ENCODE measurements around the gene MEG3. TPM values are rescaled to one million over a fixed set of nuclear protein-coding genes. Genes with fewer than 3 reads are reported as not detected.

MEG3 gene
- total RNA-seq = 1 to 10 TPM; 1.0 to 6.6 (median 1.9) TPM
- total RNA-seq (2013) = 0.32 TPM

- no peaks in the 10 kb centered on the region for H3K36me3 ChIP-seq (ENCODE audit: control insufficient read depth, insufficient read depth, low read length)
- Mint-ChIP-seq H3K36me3 (no peaks in the 10 kb centered on the region), H3K27ac (no peak within 1 kb of the TSS), H3K4me1 (peaks cover 0 to 7% of the 10 kb centered on the region in 2 donors), H3K4me3 (no peak within 1 kb of the TSS), H3K27me3 (ENCODE audit: low read depth in 2 of 2) (peaks cover 30 to 43% of the 10 kb centered on the region in 2 donors), H3K9me3 (peaks cover 0 to 3% of the 10 kb centered on the region in 2 donors)
- 48% methylated on average over 39 of the region's 39 CpGs for WGBS (ENCODE audit: insufficient coverage)
- H3K27me3 ChIP-seq (ENCODE audit: control insufficient read depth, insufficient read depth, low read length) = peaks cover 3% of the 10 kb centered on the region
- TF ChIP-seq CTCF (IDR thresholded peaks at IDR 0.05) = no peak
- H3K9me3 ChIP-seq (ENCODE audit: control insufficient read depth, insufficient read depth, low read length) = peaks cover 4% of the 10 kb centered on the region
- no peak for DNase-seq
- no peak for ATAC-seq
- no peak within 1 kb of the TSS for H3K4me3 ChIP-seq (ENCODE audit: low read length)
- no peaks in the 10 kb centered on the region for H3K4me1 ChIP-seq (ENCODE audit: control insufficient read depth, insufficient read depth, low read length)
- intact Hi-C loops (cut with micrococcal nuclease) = no loop called here
- H3K27ac ChIP-seq (ENCODE audit: low read length) = no peak within 1 kb of the TSS
Observed at GRCh38 chr14:100825713-100826331, at the start of gene MEG3. Gene MEG3 (plus strand): TSS chr14:100826118.

GRCh38 chr14:100776681-100777365 is 49.1 kb upstream of the MEG3 start:
- Mint-ChIP-seq H3K4me3 (no peak overlapping the region), H3K9me3 (no peaks in the 10 kb centered on the region), H3K27ac (no peak overlapping the region), H3K36me3 (no peaks in the 10 kb centered on the region), H3K4me1 (no peaks in the 10 kb centered on the region), H3K27me3 (ENCODE audit: low read depth in 2 of 2) (peaks cover 0 to 6% of the 10 kb centered on the region in 2 donors)
- Histone ChIP-seq H3K27me3 (ENCODE audit: control insufficient read depth, insufficient read depth, low read length) (no peaks in the 10 kb centered on the region), H3K9me3 (ENCODE audit: control insufficient read depth, insufficient read depth, low read length) (no peaks in the 10 kb centered on the region), H3K4me3 (ENCODE audit: low read length) (no peak overlapping the region), H3K36me3 (ENCODE audit: control insufficient read depth, insufficient read depth, low read length) (no peaks in the 10 kb centered on the region), H3K4me1 (ENCODE audit: control insufficient read depth, insufficient read depth, low read length) (no peaks in the 10 kb centered on the region), H3K27ac (ENCODE audit: low read length) (no peak overlapping the region)
- 83% methylated on average over 13 of the region's 14 CpGs for WGBS (ENCODE audit: insufficient coverage)
- intact Hi-C loops (cut with micrococcal nuclease) = no loop called here
- TF ChIP-seq CTCF (IDR thresholded peaks at IDR 0.05) = no peak
- DNase-seq (no peak), ATAC-seq (no peak)

- H3K4me3 ChIP-seq (ENCODE audit: low read length) = no peak overlapping the region
- H3K27ac ChIP-seq (ENCODE audit: low read length) = no peak overlapping the region
- Mint-ChIP-seq H3K4me3 (no peak overlapping the region), H3K4me1 (no peaks in the 10 kb centered on the region), H3K9me3 (no peaks in the 10 kb centered on the region), H3K36me3 (no peaks in the 10 kb centered on the region), H3K27ac (no peak overlapping the region), H3K27me3 (ENCODE audit: low read depth in 2 of 2) (peaks cover 0 to 6% of the 10 kb centered on the region in 2 donors)
- H3K9me3 ChIP-seq (ENCODE audit: control insufficient read depth, insufficient read depth, low read length) = no peaks in the 10 kb centered on the region
- TF ChIP-seq CTCF (IDR thresholded peaks at IDR 0.05) = no peak
- H3K4me1 ChIP-seq (ENCODE audit: control insufficient read depth, insufficient read depth, low read length) = no peaks in the 10 kb centered on the region
- H3K36me3 ChIP-seq (ENCODE audit: control insufficient read depth, insufficient read depth, low read length) = no peaks in the 10 kb centered on the region
- 84% methylated on average over 11 of the region's 11 CpGs for WGBS (ENCODE audit: insufficient coverage)
- H3K27me3 ChIP-seq (ENCODE audit: control insufficient read depth, insufficient read depth, low read length) = no peaks in the 10 kb centered on the region
- ATAC-seq = no peak
- intact Hi-C loops (cut with micrococcal nuclease) = no loop called here
- no peak for DNase-seq
Observed at GRCh38 chr14:100777366-100777817, 48.5 kb upstream of the MEG3 start.

Measured in natural killer cell (primary cell).